ENCODE measurements around the gene MYO5A. TPM values are rescaled to one million over a fixed set of nuclear protein-coding genes. Genes with fewer than 3 reads are reported as not detected.
"Not testable (repeated sequence)": the region's sequence is repeated elsewhere in the genome, so short reads cannot be mapped to it uniquely, and the experiment has no call there.

The MYO5A gene
- total RNA-seq, 1 experiment from 2014 or later: 29.2 TPM

DNA sequence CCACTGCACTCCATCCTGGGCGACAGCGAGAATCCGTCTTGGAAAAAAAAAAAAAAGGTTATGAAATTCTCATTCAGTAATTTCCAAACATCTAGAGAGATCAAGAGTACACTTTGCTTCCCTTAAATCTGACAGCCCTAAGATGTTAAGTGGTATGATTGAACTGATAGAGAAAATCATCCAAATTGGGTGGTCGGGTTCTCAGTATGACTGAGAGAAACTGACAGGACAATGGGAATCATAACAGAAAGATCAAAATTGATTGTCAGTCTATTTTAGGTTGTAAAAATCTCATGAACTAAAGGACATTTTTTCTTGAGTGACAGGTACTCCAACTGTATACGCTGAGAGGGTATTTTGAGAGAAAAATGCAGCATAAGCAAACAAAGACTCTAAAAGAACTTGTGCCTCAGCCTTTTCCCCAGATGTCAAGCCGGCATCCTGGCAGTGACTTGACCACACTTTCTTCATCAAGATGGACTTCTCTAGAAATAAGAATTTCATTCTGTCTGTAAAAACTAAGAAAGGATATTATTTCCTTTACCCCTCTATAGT lies 65.8 kb downstream of the MYO5A start:
- ChIA-PET CTCF (interaction anchor here (0.7 to 0.9 kb wide), 2 partner anchors 206 to 237 kb away, joined by 3 to 5 read pairs; no protein-coding TSS in a partner anchor), POLR2A (interaction anchor here (0.7 kb wide), 1 partner anchor 70 kb away, joined by 4 read pairs; no protein-coding TSS in a partner anchor)
- Mint-ChIP-seq H3K9me3 (peaks cover 13% of the 10 kb centered on the region), H3K4me3 (no peak overlapping the region), H3K4me1 (peaks cover 32% of the 10 kb centered on the region), H3K27me3 (ENCODE audit: low read depth) (no peaks in the 10 kb centered on the region), H3K27ac (no peak overlapping the region), H3K36me3 (peaks cover 16% of the 10 kb centered on the region)
- TF ChIP-seq, protein P1, sequence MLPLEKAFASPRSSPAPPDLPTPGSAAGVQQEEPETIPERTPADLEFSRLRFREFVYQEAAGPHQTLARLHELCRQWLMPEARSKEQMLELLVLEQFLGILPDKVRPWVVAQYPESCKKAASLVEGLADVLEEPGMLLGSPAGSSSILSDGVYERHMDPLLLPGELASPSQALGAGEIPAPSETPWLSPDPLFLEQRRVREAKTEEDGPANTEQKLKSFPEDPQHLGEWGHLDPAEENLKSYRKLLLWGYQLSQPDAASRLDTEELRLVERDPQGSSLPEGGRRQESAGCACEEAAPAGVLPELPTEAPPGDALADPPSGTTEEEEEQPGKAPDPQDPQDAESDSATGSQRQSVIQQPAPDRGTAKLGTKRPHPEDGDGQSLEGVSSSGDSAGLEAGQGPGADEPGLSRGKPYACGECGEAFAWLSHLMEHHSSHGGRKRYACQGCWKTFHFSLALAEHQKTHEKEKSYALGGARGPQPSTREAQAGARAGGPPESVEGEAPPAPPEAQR (CRISPR knock-in tag; IDR thresholded peaks at IDR 0.05): no peak
- TF ChIP-seq, protein P2, sequence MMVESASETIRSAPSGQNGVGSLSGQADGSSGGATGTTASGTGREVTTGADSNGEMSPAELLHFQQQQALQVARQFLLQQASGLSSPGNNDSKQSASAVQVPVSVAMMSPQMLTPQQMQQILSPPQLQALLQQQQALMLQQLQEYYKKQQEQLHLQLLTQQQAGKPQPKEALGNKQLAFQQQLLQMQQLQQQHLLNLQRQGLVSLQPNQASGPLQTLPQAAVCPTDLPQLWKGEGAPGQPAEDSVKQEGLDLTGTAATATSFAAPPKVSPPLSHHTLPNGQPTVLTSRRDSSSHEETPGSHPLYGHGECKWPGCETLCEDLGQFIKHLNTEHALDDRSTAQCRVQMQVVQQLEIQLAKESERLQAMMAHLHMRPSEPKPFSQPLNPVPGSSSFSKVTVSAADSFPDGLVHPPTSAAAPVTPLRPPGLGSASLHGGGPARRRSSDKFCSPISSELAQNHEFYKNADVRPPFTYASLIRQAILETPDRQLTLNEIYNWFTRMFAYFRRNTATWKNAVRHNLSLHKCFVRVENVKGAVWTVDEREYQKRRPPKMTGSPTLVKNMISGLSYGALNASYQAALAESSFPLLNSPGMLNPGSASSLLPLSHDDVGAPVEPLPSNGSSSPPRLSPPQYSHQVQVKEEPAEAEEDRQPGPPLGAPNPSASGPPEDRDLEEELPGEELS (CRISPR knock-in tag; IDR thresholded peaks at IDR 0.05): no peak
- TF ChIP-seq ZNF425 (CRISPR knock-in tag; conservative IDR thresholded peaks at IDR 0.05) (no peak), GABPB1 (CRISPR knock-in tag; IDR thresholded peaks at IDR 0.05) (no peak), SOX15 (CRISPR knock-in tag; IDR thresholded peaks at IDR 0.05) (no peak), ZNF121 (CRISPR knock-in tag; IDR thresholded peaks at IDR 0.05) (no peak), AR (CRISPR knock-in tag; IDR thresholded peaks at IDR 0.05) (no peak)
- DNase-seq (ENCODE audit: low spot score) (no peak), ATAC-seq (no peak)

GRCh38 chr15:52459701-52460100 lies 69.0 kb downstream of the MYO5A start:
- H3K27me3 Mint-ChIP-seq (ENCODE audit: low read depth); ATAC-seq; H3K27ac Mint-ChIP-seq; H3K4me3 Mint-ChIP-seq; CTCF ChIA-PET; DNase-seq (ENCODE audit: low spot score); POLR2A ChIA-PET: not testable (repeated sequence)
- Mint-ChIP-seq H3K9me3 (peaks cover 30% of the 10 kb centered on the region), H3K36me3 (peaks cover 30% of the 10 kb centered on the region), H3K4me1 (peaks cover 11% of the 10 kb centered on the region)

GRCh38 chr15:52459265-52459664 lies 69.4 kb downstream of the MYO5A start:
- peaks cover 34% of the 10 kb centered on the region for H3K9me3 Mint-ChIP-seq
- ATAC-seq; H3K27me3 Mint-ChIP-seq (ENCODE audit: low read depth); H3K4me3 Mint-ChIP-seq; H3K4me1 Mint-ChIP-seq; POLR2A ChIA-PET; CTCF ChIA-PET; DNase-seq (ENCODE audit: low spot score): not testable (repeated sequence)
- H3K27ac Mint-ChIP-seq: peak overlapping the region; percentile 89; the same call in 1 of the 2 replicates
- H3K36me3 Mint-ChIP-seq: peaks cover 32% of the 10 kb centered on the region
